Smooth muscle cell (in vitro differentiated cells): Measurements from ENCODE around the gene PLA2G1B. TPM values are rescaled to one million over a fixed set of nuclear protein-coding genes. Genes with fewer than 3 reads are reported as not detected.

ENCODE experiments used
- DNase-seq: peaks from one replicate; lab custom pipeline; 2025; ENCODE audit not compliant: unreplicated experiment; lab: John Stamatoyannopoulos, UW
- H2AFZ ChIP-seq: fragments of 200-600 bp; sonication (generic); 2 replicates; pipeline ENCODE4 v1.6.0; 2016; ENCODE audit warnings: antibody characterized with exemption, low read depth, mild to moderate bottlenecking
- H3F3A ChIP-seq: fragments of 200-600 bp; sonication (generic); 2 replicates; pipeline ENCODE4 v1.6.0; 2017; ENCODE audit warnings: antibody characterized with exemption, low read depth
- H3K27ac ChIP-seq: fragments of 200-600 bp; sonication (generic); 2 replicates; pipeline ENCODE4 v1.5.1; 2016; ENCODE audit warnings: low read depth, mild to moderate bottlenecking
- H3K27me3 ChIP-seq: fragments of 200-600 bp; sonication (generic); 2 replicates; pipeline ENCODE4 v1.6.1; 2016; ENCODE audit warnings: low read depth, mild to moderate bottlenecking
- H3K36me3 ChIP-seq: fragments of 200-600 bp; sonication (generic); 2 replicates; pipeline ENCODE4 v1.5.1; 2016; ENCODE audit warnings: low read depth
- H3K4me1 ChIP-seq: fragments of 200-600 bp; sonication (generic); 2 replicates; pipeline ENCODE4 v1.5.1; 2016; ENCODE audit warnings: low read depth
- H3K4me2 ChIP-seq: fragments of 200-600 bp; sonication (generic); 2 replicates; pipeline ENCODE4 v1.6.0; 2016; ENCODE audit warnings: mild to moderate bottlenecking
- H3K4me3 ChIP-seq: fragments of 200-600 bp; sonication (generic); 2 replicates; pipeline ENCODE4 v1.5.1; 2016; ENCODE audit warnings: mild to moderate bottlenecking
- H3K79me2 ChIP-seq: fragments of 200-600 bp; sonication (generic); 2 replicates; pipeline ENCODE4 v1.6.0; 2016; ENCODE audit warnings: low read depth, mild to moderate bottlenecking
- H3K9ac ChIP-seq: fragments of 200-600 bp; sonication (generic); 2 replicates; pipeline ENCODE4 v1.6.0; 2016; ENCODE audit warnings: low read depth
- H3K9me3 ChIP-seq: fragments of 200-600 bp; sonication (generic); replicated peaks from 2 replicates; pipeline ENCODE4 v1.5.1; 2016; ENCODE audit warnings: low read depth
- H4K20me1 ChIP-seq: fragments of 200-600 bp; sonication (generic); 2 replicates; pipeline ENCODE4 v1.6.0; 2016; ENCODE audit warnings: low read depth
- WGBS: methylation state at CpG from one replicate; pipeline ENCODE4 v1.1.7; 2016; ENCODE audit warnings: low lambda C conversion rate; 5-methylcytosine and 5-hydroxymethylcytosine counted together
- polyA plus RNA-seq: library from polyadenylated mRNA; unstranded; fragments of >200 nt; fragmentation: Nextera tagmentation; extraction: Ambion mirVana; gene quantifications from 2 replicates; pipeline ENCODE4 v1.2.1, GENCODE V29; 2016
- total RNA-seq: library from RNA; depleted of rRNA; stranded (reverse); fragments of >200 nt; gene quantifications from 2 replicates; pipeline ENCODE4 v1.2.3, GENCODE V29; 2014
- TF ChIP-seq, protein P1 (sequence below): fragments of 200-600 bp; sonication (generic); IDR thresholded peaks from 2 replicates; pipeline ENCODE4 v1.5.1; 2017; ENCODE audit warnings: borderline replicate concordance, mild to moderate bottlenecking, antibody characterized with exemption; ENCODE audit not compliant: insufficient read depth, poor library complexity, severe bottlenecking

PLA2G1B gene
- total and polyA plus RNA-seq, 2 experiments from 2014 or later = not detected

DNA sequence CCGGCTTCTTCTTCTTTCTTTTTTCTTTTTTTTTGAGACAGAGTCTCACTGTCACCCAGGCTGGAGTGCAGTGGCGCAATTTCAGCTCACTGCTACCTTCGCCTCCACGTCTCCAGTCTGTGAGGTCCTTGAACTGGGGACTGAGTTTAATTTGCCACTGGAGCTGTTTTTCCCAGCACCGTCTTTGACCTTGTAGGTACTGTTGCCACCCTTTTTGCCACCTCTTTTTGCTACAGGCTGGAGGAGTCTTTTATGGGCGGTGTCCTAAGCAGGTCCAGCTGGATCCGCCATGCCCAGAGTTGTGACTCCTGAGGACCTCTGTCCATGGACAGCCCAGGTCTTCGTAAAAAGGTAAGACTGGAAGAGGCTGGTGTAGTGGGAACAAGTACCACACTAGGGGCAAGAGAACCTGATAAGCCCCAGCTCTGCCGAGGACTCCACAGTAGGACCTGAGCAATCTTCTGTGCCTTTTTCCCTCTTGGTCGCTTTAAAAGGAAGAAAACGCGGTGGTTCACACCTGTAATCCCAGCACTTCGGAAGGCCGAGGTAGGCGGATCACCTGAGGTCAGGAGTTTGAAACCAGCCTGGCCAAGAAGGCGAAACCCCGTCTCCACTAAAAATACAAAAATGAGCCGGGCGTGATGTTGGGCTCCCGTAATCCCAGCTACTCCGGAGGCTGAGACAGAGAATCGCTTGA, 36.8 kb downstream of the PLA2G1B start:
- Histone ChIP-seq H3K27ac (peak overlapping the region; percentile 100), H3K4me2 (peak overlapping the region; percentile 63), H3K36me3 (no peaks in the 10 kb centered on the region), H3K9me3 (no peaks in the 10 kb centered on the region), H2AFZ (no peak overlapping the region), H3K79me2 (no peaks in the 10 kb centered on the region), H3K9ac (no peak overlapping the region), H4K20me1 (no peaks in the 10 kb centered on the region), H3K4me3 (peak overlapping the region; percentile 20), H3K4me1 (peaks cover 8% of the 10 kb centered on the region), H3K27me3 (no peaks in the 10 kb centered on the region), H3F3A (peaks cover 5% of the 10 kb centered on the region)
- 42% methylated on average over 22 of the region's 22 CpGs for WGBS
- TF ChIP-seq, protein P1, sequence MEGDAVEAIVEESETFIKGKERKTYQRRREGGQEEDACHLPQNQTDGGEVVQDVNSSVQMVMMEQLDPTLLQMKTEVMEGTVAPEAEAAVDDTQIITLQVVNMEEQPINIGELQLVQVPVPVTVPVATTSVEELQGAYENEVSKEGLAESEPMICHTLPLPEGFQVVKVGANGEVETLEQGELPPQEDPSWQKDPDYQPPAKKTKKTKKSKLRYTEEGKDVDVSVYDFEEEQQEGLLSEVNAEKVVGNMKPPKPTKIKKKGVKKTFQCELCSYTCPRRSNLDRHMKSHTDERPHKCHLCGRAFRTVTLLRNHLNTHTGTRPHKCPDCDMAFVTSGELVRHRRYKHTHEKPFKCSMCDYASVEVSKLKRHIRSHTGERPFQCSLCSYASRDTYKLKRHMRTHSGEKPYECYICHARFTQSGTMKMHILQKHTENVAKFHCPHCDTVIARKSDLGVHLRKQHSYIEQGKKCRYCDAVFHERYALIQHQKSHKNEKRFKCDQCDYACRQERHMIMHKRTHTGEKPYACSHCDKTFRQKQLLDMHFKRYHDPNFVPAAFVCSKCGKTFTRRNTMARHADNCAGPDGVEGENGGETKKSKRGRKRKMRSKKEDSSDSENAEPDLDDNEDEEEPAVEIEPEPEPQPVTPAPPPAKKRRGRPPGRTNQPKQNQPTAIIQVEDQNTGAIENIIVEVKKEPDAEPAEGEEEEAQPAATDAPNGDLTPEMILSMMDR = no peak
- DNase-seq = no peak

DNA sequence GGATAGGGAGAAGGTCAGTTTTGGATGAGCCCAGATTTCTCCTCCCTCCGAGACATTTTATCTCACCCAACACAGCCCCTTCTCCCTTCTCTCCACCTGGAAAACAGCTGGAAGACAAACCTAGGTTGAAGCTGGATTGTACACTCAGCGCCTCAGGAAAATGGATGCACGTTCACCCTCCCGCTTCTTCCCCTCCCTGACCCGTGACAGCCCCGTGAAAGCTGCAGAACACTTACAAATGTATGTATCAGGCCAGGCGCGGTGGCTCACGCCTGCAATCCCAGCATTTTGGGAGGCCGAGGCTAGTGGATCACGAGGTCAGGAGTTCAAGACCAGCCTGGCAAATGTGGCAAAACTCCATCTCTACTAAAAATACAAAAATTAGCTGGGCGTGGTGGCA, 40.1 kb downstream of the PLA2G1B start:
- H3K27me3 ChIP-seq = no peaks in the 10 kb centered on the region
- no peak overlapping the region for H3K4me3 ChIP-seq
- TF ChIP-seq, protein P1 = no peak
- no peaks in the 10 kb centered on the region for H4K20me1 ChIP-seq
- no peaks in the 10 kb centered on the region for H3K79me2 ChIP-seq
- no peak overlapping the region for H2AFZ ChIP-seq
- H3K4me1 ChIP-seq = peaks cover 3% of the 10 kb centered on the region
- DNase-seq = no peak
- no peak overlapping the region for H3K27ac ChIP-seq
- WGBS = 95% methylated on average over 12 of the region's 12 CpGs
- no peaks in the 10 kb centered on the region for H3K36me3 ChIP-seq
- H3K4me2 ChIP-seq = no peak overlapping the region
- no peak overlapping the region for H3K9ac ChIP-seq
- H3F3A ChIP-seq = peaks cover 2% of the 10 kb centered on the region
- H3K9me3 ChIP-seq = no peaks in the 10 kb centered on the region

DNA sequence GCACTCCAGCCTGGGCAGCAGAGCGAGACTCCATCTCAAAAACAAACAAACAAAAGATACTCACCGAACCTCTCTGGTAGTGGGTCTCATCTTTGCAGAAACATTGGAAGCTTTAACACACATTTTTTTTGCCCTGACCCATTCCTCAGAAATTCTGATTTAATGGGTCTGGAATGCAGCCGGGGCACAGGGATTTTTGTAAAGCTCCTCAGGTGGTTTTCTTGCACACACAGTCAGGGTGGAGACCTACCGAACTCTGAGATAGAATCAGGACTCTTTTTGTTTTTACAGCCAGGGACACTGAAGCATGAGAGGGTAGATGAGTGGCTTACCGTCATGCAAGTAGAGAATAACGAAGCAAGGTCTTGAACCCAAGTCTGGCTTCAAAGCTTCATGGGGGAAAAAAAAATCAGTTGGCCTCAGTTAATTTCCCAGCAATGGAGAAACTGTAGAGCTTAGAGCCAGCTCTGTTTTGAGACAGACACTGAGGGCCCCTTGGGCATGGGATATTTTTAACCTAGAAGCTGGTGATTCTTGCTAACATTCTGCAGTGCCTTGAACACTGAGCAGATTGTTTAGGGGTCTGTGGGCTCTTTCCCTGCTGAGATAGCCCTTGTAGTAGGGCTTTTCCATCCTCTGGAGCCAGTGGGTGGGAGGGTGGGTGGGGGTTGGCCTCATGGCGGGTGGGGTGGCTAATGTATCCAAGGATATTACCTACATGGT, 40.6 kb downstream of the PLA2G1B start:
- H3K9me3 ChIP-seq = no peaks in the 10 kb centered on the region
- no peaks in the 10 kb centered on the region for H3K27me3 ChIP-seq
- peak overlapping the region; percentile 67 for H3K4me2 ChIP-seq
- no peak overlapping the region for H2AFZ ChIP-seq
- H3F3A ChIP-seq = no peaks in the 10 kb centered on the region
- peak overlapping the region; percentile 38 for H3K27ac ChIP-seq
- H3K36me3 ChIP-seq = no peaks in the 10 kb centered on the region
- no peak for DNase-seq
- H3K79me2 ChIP-seq = no peaks in the 10 kb centered on the region
- no peak overlapping the region for H3K9ac ChIP-seq
- H3K4me1 ChIP-seq = peaks cover 3% of the 10 kb centered on the region
- TF ChIP-seq, protein P1 = no peak
- no peak overlapping the region for H3K4me3 ChIP-seq
- 49% methylated on average over 7 of the region's 7 CpGs for WGBS
- no peaks in the 10 kb centered on the region for H4K20me1 ChIP-seq

DNA sequence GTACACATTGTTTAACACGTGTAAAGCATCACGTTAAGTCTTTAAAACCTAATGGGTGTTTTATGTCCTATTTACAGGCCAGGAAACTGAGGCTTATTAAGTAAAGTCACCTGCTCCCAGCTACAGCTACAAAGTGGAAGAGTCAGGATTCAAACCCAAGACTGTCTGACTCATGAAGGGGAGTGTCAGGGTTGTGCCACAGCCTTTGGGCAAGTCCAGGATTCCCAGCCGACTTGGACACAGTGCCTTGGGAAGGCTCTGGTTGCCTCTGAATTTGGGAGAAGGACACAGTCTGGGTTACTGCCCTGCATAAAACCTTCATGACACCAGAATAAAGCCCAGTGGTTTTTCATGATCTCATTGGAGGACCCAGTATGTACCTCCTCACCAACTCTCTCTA, 43.2 kb downstream of the PLA2G1B start:
- no peaks in the 10 kb centered on the region for H3K27me3 ChIP-seq
- H3K4me1 ChIP-seq = peaks cover 3% of the 10 kb centered on the region
- 98% methylated on average over 3 of the region's 3 CpGs for WGBS
- no peaks in the 10 kb centered on the region for H4K20me1 ChIP-seq
- TF ChIP-seq, protein P1 = no peak
- no peak overlapping the region for H3K4me2 ChIP-seq
- no peak overlapping the region for H3K9ac ChIP-seq
- H2AFZ ChIP-seq = no peak overlapping the region
- H3F3A ChIP-seq = no peaks in the 10 kb centered on the region
- no peaks in the 10 kb centered on the region for H3K36me3 ChIP-seq
- no peaks in the 10 kb centered on the region for H3K79me2 ChIP-seq
- no peaks in the 10 kb centered on the region for H3K9me3 ChIP-seq
- H3K4me3 ChIP-seq = no peak overlapping the region
- no peak overlapping the region for H3K27ac ChIP-seq
- DNase-seq = no peak
